Muscle of arm (tissue), 12 donors: ENCODE results near the gene SPON2. TPM values are rescaled to one million over a fixed set of nuclear protein-coding genes. Genes with fewer than 3 reads are reported as not detected.

Experiments used
- DNase-seq: peaks from one replicate; pipeline ENCODE4 v3.0.0-alpha.2; 2013
- polyA plus RNA-seq, 12 donors: library from polyadenylated mRNA; unstranded; fragments of 120-200 nt; gene quantifications; one replicate each; pipeline ENCODE4 v1.2.1, GENCODE V29; 2013; ENCODE audit not compliant: insufficient read length in 12 of 12

The SPON2 gene
- polyA plus RNA-seq, 12 donors = 32.9 to 86.0 (median 45.5) TPM; not detected in 1

GRCh38 chr4:1210971-1211370, 38.6 kb upstream of the SPON2 start:
- no peak for DNase-seq

- no peak for DNase-seq
Measured at GRCh38 chr4:1210241-1210841, 38.0 kb upstream of the SPON2 start.

- peak; percentile 87 for DNase-seq
Measured at GRCh38 chr4:1209821-1210220, 37.4 kb upstream of the SPON2 start.

- DNase-seq = no peak
Measured at GRCh38 chr4:1208970-1209704, 36.8 kb upstream of the SPON2 start.

GRCh38 chr4:1208266-1208961, 36.0 kb upstream of the SPON2 start:
- no peak for DNase-seq

GRCh38 chr4:1207603-1208265, 35.4 kb upstream of the SPON2 start:
- DNase-seq = peak; percentile 76

- DNase-seq = no peak
Measured at GRCh38 chr4:1207157-1207470, 34.7 kb upstream of the SPON2 start.

GRCh38 chr4:1206299-1207156, 34.1 kb upstream of the SPON2 start:
- DNase-seq = no peak

- DNase-seq = no peak
Measured at GRCh38 chr4:1205586-1206298, 33.4 kb upstream of the SPON2 start.

- DNase-seq = no peak
Measured at GRCh38 chr4:1204828-1205585, 32.6 kb upstream of the SPON2 start.

- no peak for DNase-seq
Measured at GRCh38 chr4:1204286-1204827, 32.0 kb upstream of the SPON2 start.

GRCh38 chr4:1203026-1203616, 30.7 kb upstream of the SPON2 start:
- DNase-seq = no peak

GRCh38 chr4:1202526-1203011, 30.2 kb upstream of the SPON2 start:
- DNase-seq = no peak

- DNase-seq = no peak
Measured at GRCh38 chr4:1201851-1202525, 29.6 kb upstream of the SPON2 start.

GRCh38 chr4:1200425-1201035, 28.1 kb upstream of the SPON2 start:
- peak; percentile 89 for DNase-seq

- no peak for DNase-seq
Measured at GRCh38 chr4:1199556-1200331, 27.4 kb upstream of the SPON2 start.

GRCh38 chr4:1198098-1198844, 25.9 kb upstream of the SPON2 start:
- DNase-seq = peak; percentile 77
